ENCODE results near the gene KLHL6. TPM values are rescaled to one million over a fixed set of nuclear protein-coding genes. Genes with fewer than 3 reads are reported as not detected.
"Not testable (repeated sequence)": the region's sequence is repeated elsewhere in the genome, so short reads cannot be mapped to it uniquely, and the experiment has no call there.

KLHL6 gene
- total RNA-seq, 4 donors from 2014 or later, result 0.26 to 2.0 (median 1.6) TPM

DNA sequence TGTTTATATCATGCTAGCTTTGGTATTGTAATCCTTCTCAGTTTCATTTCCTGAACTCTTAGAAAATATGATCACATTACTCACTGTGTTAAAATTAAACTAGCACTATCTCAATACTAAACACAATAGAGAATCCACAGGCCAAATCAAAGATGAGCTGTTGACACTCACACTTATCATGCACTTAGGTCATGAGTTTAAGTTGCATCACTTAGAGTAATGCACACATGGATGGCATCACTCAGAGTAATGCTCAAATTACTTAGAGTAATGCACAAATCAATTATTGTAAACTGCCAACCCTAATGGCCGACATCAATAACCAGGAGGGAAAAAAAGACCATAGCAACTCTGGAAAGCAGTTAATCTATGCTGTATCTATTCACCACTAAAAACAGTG lies 87.1 kb downstream of the KLHL6 start:
- no peak overlapping the region for H3K27ac ChIP-seq
- H3K4me3 ChIP-seq, result no peak overlapping the region
- H3K27me3 ChIP-seq, result no peaks in the 10 kb centered on the region
- intact Hi-C loops (cut with DNase I; ENCODE audit: low total_unique reads), result no loop called here
- no peaks in the 10 kb centered on the region for H3K4me1 ChIP-seq
- no peaks in the 10 kb centered on the region for H3K36me3 ChIP-seq
- DNase-seq, result no peak
- TF ChIP-seq, protein P1, sequence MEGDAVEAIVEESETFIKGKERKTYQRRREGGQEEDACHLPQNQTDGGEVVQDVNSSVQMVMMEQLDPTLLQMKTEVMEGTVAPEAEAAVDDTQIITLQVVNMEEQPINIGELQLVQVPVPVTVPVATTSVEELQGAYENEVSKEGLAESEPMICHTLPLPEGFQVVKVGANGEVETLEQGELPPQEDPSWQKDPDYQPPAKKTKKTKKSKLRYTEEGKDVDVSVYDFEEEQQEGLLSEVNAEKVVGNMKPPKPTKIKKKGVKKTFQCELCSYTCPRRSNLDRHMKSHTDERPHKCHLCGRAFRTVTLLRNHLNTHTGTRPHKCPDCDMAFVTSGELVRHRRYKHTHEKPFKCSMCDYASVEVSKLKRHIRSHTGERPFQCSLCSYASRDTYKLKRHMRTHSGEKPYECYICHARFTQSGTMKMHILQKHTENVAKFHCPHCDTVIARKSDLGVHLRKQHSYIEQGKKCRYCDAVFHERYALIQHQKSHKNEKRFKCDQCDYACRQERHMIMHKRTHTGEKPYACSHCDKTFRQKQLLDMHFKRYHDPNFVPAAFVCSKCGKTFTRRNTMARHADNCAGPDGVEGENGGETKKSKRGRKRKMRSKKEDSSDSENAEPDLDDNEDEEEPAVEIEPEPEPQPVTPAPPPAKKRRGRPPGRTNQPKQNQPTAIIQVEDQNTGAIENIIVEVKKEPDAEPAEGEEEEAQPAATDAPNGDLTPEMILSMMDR (IDR thresholded peaks at IDR 0.05), result no peak
- TF ChIP-seq POLR2A (IDR thresholded peaks at IDR 0.05), result no peak
- no peaks in the 10 kb centered on the region for H3K9me3 ChIP-seq

GRCh38 chr3:183466575-183466974 lies 88.9 kb downstream of the KLHL6 start:
- Histone ChIP-seq H3K4me1 (no peaks in the 10 kb centered on the region), H3K27me3 (no peaks in the 10 kb centered on the region), H3K27ac (no peak overlapping the region), H3K4me3 (no peak overlapping the region), H3K9me3 (no peaks in the 10 kb centered on the region), H3K36me3 (no peaks in the 10 kb centered on the region)
- no peak for TF ChIP-seq POLR2A (IDR thresholded peaks at IDR 0.05)
- TF ChIP-seq, protein P1 (IDR thresholded peaks at IDR 0.05), result no peak
- intact Hi-C loops (cut with DNase I; ENCODE audit: low total_unique reads), result no loop called here
- DNase-seq, result no peak

GRCh38 chr3:183465710-183466109 lies 89.8 kb downstream of the KLHL6 start:
- intact Hi-C loops (cut with DNase I; ENCODE audit: low total_unique reads); H3K27me3 ChIP-seq; H3K9me3 ChIP-seq; H3K4me3 ChIP-seq; DNase-seq; H3K27ac ChIP-seq; H3K36me3 ChIP-seq; H3K4me1 ChIP-seq: not testable (repeated sequence)

- no peaks in the 10 kb centered on the region for H3K36me3 ChIP-seq
- no peak overlapping the region for H3K4me3 ChIP-seq
- no peaks in the 10 kb centered on the region for H3K27me3 ChIP-seq
- no peak for DNase-seq
- no peak overlapping the region for H3K27ac ChIP-seq
- H3K9me3 ChIP-seq, result no peaks in the 10 kb centered on the region
- no peaks in the 10 kb centered on the region for H3K4me1 ChIP-seq
- TF ChIP-seq POLR2A (IDR thresholded peaks at IDR 0.05), result no peak
- TF ChIP-seq, protein P1 (IDR thresholded peaks at IDR 0.05), result no peak
- intact Hi-C loops (cut with DNase I; ENCODE audit: low total_unique reads), result no loop called here
Measured at GRCh38 chr3:183464480-183464879, 91.0 kb downstream of the KLHL6 start.

DNA sequence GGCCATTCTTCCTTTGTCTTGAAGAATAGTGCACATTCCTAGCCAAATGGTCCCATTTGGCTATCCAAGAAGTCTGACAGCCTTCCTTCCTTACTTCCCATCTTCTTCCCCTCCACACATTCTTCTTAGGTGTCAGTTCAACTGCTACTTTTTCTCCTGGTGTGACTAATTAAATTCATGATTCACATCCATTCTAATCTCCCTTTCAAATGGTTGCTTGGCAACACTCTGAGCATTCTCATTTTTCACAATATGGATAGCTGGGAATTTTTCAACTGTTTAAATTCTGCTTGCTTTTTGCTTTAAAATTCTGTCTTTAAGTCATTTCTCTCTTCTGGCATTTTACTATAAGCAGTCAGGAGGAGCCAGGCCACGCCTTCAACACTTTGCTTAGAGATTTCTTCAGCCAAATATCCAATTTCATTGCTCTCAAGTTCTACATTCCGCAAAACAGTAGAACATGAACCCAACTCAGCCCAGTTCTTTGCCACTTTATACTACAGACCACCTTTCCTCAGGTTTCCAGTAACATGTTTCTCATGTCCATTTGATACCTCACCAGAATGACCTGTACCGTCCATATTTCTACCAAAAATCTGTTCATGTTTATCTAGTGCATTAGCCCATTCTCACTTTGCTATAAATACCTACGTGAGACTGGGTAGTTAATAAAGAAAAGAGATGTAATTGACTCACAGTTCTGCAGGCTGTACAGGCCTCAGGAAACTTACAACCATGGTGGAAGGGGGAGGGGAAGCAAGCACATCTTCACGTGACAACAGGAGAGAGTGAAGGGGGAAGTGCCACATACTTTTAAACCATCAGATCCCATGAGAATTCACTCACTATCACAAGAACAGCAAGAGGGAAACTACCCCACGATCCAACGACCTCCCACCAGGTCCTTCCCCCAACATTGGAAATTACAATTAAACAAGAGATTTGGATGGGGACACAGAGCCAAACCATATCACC lies 95.1 kb downstream of the KLHL6 start:
- H3K4me3 ChIP-seq, result no peak overlapping the region
- H3K27me3 ChIP-seq, result no peaks in the 10 kb centered on the region
- no peaks in the 10 kb centered on the region for H3K9me3 ChIP-seq
- no peaks in the 10 kb centered on the region for H3K4me1 ChIP-seq
- no peak for TF ChIP-seq POLR2A (IDR thresholded peaks at IDR 0.05)
- TF ChIP-seq, protein P1 (IDR thresholded peaks at IDR 0.05), result no peak
- intact Hi-C loops (cut with DNase I; ENCODE audit: low total_unique reads), result no loop called here
- no peak overlapping the region for H3K27ac ChIP-seq
- DNase-seq, result no peak
- no peaks in the 10 kb centered on the region for H3K36me3 ChIP-seq
